Bronchial epithelial cell (primary cell): ENCODE data around the gene PNCK. TPM values are rescaled to one million over a fixed set of nuclear protein-coding genes. Genes with fewer than 3 reads are reported as not detected.

Source experiments
- DNase-seq: peaks from one replicate; pipeline ENCODE4 v3.0.0-alpha.2; 2010; ENCODE audit warnings: low read depth
- FAIRE-seq: peaks from 2 replicates; lab custom pipeline; 2011; peaks lifted over from hg19 to GRCh38; lab: Jason Lieb, UNC
- H3K27me3 ChIP-seq: 2 replicates; pipeline ENCODE4 v1.5.1; 2011; ENCODE audit warnings: low read length; ENCODE audit not compliant: control insufficient read depth, insufficient read depth
- H3K36me3 ChIP-seq: 2 replicates; pipeline ENCODE4 v1.5.1; 2011; ENCODE audit warnings: low read length; ENCODE audit not compliant: control insufficient read depth, insufficient read depth
- H3K4me3 ChIP-seq: 2 replicates; pipeline ENCODE4 v1.5.1; 2011; ENCODE audit warnings: mild to moderate bottlenecking, low read depth, low read length, control low read depth
- total RNA-seq: library from RNA; depleted of rRNA; stranded (reverse); fragments of >200 nt; gene quantifications from 2 replicates; pipeline ENCODE4 v1.2.1, GENCODE V29; 2014
- TF ChIP-seq, protein P1 (sequence below): IDR thresholded peaks from 2 replicates; pipeline ENCODE4 v1.5.1; 2011; ENCODE audit warnings: mild to moderate bottlenecking, moderate library complexity, low read length, control low read depth, inconsistent platforms; ENCODE audit not compliant: insufficient read depth, severe bottlenecking

Gene PNCK
- total RNA-seq, 1 donor from 2014 or later, result 2.1 TPM

DNA sequence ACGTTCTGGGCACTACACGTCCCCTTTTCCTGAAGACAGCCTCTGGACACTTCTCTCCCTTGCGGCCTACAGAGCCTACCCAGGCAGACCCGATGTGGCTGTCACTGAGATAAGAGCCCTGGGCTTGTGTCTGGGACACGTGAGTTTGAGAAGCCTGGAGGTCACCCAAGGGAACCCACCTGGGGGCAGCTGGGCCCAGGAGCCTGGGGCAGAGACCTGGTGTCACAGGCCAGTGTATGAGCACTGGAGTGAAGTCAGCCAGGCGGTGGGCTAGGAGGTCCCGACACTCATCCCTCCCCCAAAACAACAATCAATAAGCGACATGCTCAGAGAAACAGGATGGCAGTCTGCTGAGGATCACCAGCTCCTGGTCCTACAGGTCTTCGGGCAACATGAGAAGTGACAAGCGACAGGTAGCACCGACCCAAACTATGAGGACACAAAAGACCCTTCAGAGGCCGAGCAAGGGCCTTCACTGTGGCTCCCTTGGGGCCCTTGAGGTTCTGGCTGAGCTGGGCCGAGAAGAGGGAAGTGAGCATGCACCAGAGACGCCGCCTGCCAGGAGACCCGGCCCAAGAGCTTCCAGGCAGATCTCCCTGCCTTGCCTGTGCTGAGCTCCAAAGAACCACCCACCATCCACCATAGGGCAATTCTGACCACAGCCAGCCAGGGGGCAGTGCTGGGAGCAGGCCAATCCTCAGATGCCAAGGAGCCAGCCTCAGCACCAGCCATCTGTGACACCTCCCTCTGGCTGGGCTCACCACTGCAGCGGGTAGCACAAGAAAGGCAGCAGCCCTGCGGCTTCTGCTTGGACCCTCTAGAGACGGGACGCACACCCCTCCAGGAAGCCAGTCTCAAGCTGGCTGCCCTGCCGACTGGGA lies 37.6 kb downstream of the PNCK start:
- H3K4me3 ChIP-seq, result no peak overlapping the region
- DNase-seq (peak; percentile 28), FAIRE-seq (no peak)
- H3K36me3 ChIP-seq, result no peaks in the 10 kb centered on the region
- TF ChIP-seq, protein P1, sequence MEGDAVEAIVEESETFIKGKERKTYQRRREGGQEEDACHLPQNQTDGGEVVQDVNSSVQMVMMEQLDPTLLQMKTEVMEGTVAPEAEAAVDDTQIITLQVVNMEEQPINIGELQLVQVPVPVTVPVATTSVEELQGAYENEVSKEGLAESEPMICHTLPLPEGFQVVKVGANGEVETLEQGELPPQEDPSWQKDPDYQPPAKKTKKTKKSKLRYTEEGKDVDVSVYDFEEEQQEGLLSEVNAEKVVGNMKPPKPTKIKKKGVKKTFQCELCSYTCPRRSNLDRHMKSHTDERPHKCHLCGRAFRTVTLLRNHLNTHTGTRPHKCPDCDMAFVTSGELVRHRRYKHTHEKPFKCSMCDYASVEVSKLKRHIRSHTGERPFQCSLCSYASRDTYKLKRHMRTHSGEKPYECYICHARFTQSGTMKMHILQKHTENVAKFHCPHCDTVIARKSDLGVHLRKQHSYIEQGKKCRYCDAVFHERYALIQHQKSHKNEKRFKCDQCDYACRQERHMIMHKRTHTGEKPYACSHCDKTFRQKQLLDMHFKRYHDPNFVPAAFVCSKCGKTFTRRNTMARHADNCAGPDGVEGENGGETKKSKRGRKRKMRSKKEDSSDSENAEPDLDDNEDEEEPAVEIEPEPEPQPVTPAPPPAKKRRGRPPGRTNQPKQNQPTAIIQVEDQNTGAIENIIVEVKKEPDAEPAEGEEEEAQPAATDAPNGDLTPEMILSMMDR, result peak; percentile 49
- no peaks in the 10 kb centered on the region for H3K27me3 ChIP-seq

GRCh38 chrX:153635388-153635787 lies 38.2 kb downstream of the PNCK start:
- TF ChIP-seq, protein P1, result no peak
- Histone ChIP-seq H3K27me3 (no peaks in the 10 kb centered on the region), H3K4me3 (no peak overlapping the region), H3K36me3 (no peaks in the 10 kb centered on the region)
- no peak for FAIRE-seq
- DNase-seq, result no peak

DNA sequence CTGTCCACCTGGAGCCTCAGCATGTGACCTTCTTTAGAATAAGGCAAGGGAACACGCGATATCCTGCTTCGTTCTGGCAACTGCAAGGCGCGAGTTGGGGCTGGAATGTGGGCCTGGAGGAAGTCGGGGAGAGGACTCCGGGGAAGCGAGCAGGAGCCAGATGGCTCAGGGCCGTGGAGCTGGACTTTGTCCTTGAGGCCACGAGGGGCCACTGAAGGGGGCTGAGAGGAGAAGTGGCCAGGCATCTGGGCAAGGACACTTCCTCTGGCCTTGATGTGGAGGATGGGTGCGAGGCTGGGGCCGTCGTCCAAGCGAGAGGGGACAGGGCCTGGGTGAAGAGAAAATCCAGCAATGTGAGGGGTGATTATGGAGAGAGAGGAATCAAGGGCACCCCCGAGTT lies 38.8 kb downstream of the PNCK start:
- DNase-seq (no peak), FAIRE-seq (no peak)
- Histone ChIP-seq H3K36me3 (no peaks in the 10 kb centered on the region), H3K27me3 (no peaks in the 10 kb centered on the region), H3K4me3 (no peak overlapping the region)
- TF ChIP-seq, protein P1, result no peak

DNA sequence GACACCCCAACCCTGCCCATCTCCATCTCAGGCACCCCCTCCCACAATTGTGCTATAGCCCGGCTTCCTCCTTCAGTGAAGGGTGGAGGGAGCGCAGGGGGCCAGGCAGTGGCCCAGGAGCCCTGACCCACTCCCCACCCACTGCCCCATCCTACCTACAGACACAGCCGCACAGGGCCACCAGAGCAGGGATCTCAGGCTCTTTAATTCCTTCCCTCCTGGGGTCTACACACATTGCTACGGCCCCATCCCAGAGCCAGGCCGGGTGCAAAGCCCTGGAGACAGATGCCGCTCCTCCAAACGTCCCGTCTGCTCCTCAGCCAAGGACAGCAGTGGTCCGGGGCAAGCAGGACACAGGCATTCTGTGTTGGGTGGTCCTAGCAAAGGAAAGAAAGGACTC lies 39.4 kb downstream of the PNCK start:
- TF ChIP-seq, protein P1, result no peak
- FAIRE-seq, result no peak

DNA sequence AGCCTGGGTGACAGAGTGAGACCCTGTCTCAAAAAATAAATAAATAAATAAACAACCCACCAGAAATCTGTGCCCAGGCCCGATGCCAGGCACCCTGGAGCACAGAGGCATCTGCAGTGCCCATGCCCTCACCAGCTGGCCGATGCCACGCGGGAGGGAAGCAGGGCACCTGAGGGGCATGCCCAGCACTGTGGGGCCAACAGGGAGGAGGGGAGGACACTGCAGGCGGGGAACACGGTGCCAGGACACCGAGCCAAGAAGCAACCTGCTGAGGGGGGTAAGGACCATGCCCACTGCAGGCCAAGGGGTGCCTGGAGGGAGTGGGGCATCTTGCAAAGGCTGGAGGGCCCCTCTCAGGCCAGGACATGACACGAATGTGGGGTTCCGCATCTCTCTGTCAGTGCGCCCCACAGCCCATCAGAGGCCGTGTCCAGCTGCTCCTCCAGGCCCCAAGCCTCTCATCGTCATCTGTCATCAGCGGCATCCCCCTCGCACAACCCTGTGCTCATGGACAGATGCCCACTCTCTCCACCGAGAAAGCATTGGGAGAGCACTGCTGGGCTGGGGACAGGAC lies 39.9 kb downstream of the PNCK start:
- Histone ChIP-seq H3K36me3 (no peaks in the 10 kb centered on the region), H3K4me3 (no peak overlapping the region), H3K27me3 (no peaks in the 10 kb centered on the region)
- FAIRE-seq, result no peak
- no peak for DNase-seq
- TF ChIP-seq, protein P1, result no peak

More for the DNA sequence above, 39.4 kb downstream of the PNCK start:
- DNase-seq, result no peak
- Histone ChIP-seq H3K36me3 (no peaks in the 10 kb centered on the region), H3K27me3 (no peaks in the 10 kb centered on the region), H3K4me3 (no peak overlapping the region)
